GM23248 (cell line): ENCODE measurements around the gene MKLN1.

Experiments used
- EZH2 ChIP-seq: fragments of 200-600 bp; sonication (generic); IDR thresholded peaks from 2 replicates; pipeline ENCODE4 v1.6.1; 2018; ENCODE audit warnings: antibody characterized with exemption, mild to moderate bottlenecking; ENCODE audit not compliant: insufficient read depth, poor library complexity, severe bottlenecking
- EZH2phosphoT487 ChIP-seq: fragments of 200-600 bp; sonication (generic); IDR thresholded peaks from 2 replicates; pipeline ENCODE4 v1.6.1; 2018; ENCODE audit warnings: antibody characterized with exemption, moderate library complexity, mild to moderate bottlenecking, low read depth; ENCODE audit not compliant: insufficient read depth

- TF ChIP-seq EZH2 = no peak
- TF ChIP-seq EZH2phosphoT487 = no peak
Measured at GRCh38 chr7:131540491-131541162, 213.0 kb downstream of the MKLN1 start.
